H9 (cell line): ENCODE measurements around the gene ERICH2. TPM values are rescaled to one million over a fixed set of nuclear protein-coding genes. Genes with fewer than 3 reads are reported as not detected.

Experiments used
- DNase-seq: peaks from one replicate; pipeline ENCODE4 v3.0.0-alpha.2; 2017
- H2AFZ ChIP-seq: one replicate; pipeline ENCODE4 v1.6.1; 2013; ENCODE audit warnings: mild to moderate bottlenecking, low read length, control low read depth, moderate library complexity
- H2AK5ac ChIP-seq: 2 replicates; pipeline ENCODE4 v1.6.1; 2013; ENCODE audit warnings: low read length, control low read depth, mixed read lengths; ENCODE audit not compliant: insufficient read length
- H2BK120ac ChIP-seq: one replicate; pipeline ENCODE4 v1.6.1; 2013; ENCODE audit warnings: low read depth, mild to moderate bottlenecking, low read length, control low read depth, inconsistent platforms; ENCODE audit not compliant: poor library complexity, severe bottlenecking
- H2BK12ac ChIP-seq: 2 replicates; pipeline ENCODE4 v1.6.1; 2013; ENCODE audit warnings: low read length, control low read depth, mixed read lengths, low read depth; ENCODE audit not compliant: insufficient read length
- H2BK15ac ChIP-seq: 2 replicates; pipeline ENCODE4 v1.6.1; 2013; ENCODE audit warnings: low read depth, low read length, control low read depth
- H2BK20ac ChIP-seq: one replicate; pipeline ENCODE4 v1.6.1; 2013; ENCODE audit warnings: low read depth, mild to moderate bottlenecking, low read length, control low read depth, inconsistent platforms; ENCODE audit not compliant: poor library complexity, severe bottlenecking
- H2BK5ac ChIP-seq: 2 replicates; pipeline ENCODE4 v1.6.1; 2013; ENCODE audit warnings: low read length, control low read depth, mixed read lengths; ENCODE audit not compliant: insufficient read length
- H3K14ac ChIP-seq: 2 replicates; pipeline ENCODE4 v1.6.1; 2013; ENCODE audit warnings: low read length, control low read depth; ENCODE audit not compliant: insufficient read depth
- H3K18ac ChIP-seq: 2 replicates; pipeline ENCODE4 v1.6.1; 2013; ENCODE audit warnings: low read depth, mild to moderate bottlenecking, mixed read lengths, low read length, control low read depth; ENCODE audit not compliant: insufficient read length
- H3K23ac ChIP-seq: 2 replicates; pipeline ENCODE4 v1.6.1; 2013; ENCODE audit warnings: low read length, control low read depth, mixed read lengths, low read depth; ENCODE audit not compliant: insufficient read length
- H3K23me2 ChIP-seq: 2 replicates; pipeline ENCODE4 v1.6.1; 2013; ENCODE audit warnings: low read depth, mild to moderate bottlenecking, mixed read lengths, low read length, control low read depth; ENCODE audit not compliant: insufficient read length, poor library complexity, severe bottlenecking
- H3K27ac ChIP-seq: 2 replicates; pipeline ENCODE4 v1.5.1; 2013; ENCODE audit warnings: low read length, control low read depth, mixed read lengths, low read depth; ENCODE audit not compliant: insufficient read length
- H3K27me3 ChIP-seq: 2 replicates; pipeline ENCODE4 v1.6.1; 2013; ENCODE audit warnings: low read length, control low read depth, inconsistent platforms; ENCODE audit not compliant: insufficient read depth
- H3K4ac ChIP-seq: 2 replicates; pipeline ENCODE4 v1.6.1; 2013; ENCODE audit warnings: low read depth, mild to moderate bottlenecking, control low read depth, inconsistent platforms, low read length, moderate library complexity
- H3K4me1 ChIP-seq: 2 replicates; pipeline ENCODE4 v1.6.1; 2013; ENCODE audit warnings: low read length, control low read depth, inconsistent platforms; ENCODE audit not compliant: insufficient read depth
- H3K4me2 ChIP-seq: 2 replicates; pipeline ENCODE4 v1.6.1; 2013; ENCODE audit warnings: low read length, control low read depth, mixed read lengths; ENCODE audit not compliant: insufficient read length, insufficient read depth
- H3K56ac ChIP-seq: 2 replicates; pipeline ENCODE4 v1.6.1; 2013; ENCODE audit warnings: low read depth, mild to moderate bottlenecking, mixed read lengths, low read length, control low read depth; ENCODE audit not compliant: insufficient read length
- H3K79me1 ChIP-seq: 2 replicates; pipeline ENCODE4 v1.6.1; 2013; ENCODE audit warnings: low read depth, mild to moderate bottlenecking, moderate library complexity, low read length, control low read depth, inconsistent platforms; ENCODE audit not compliant: insufficient read depth, poor library complexity, severe bottlenecking
- H3K79me2 ChIP-seq: 2 replicates; pipeline ENCODE4 v1.6.1; 2013; ENCODE audit warnings: low read length, control low read depth, inconsistent platforms; ENCODE audit not compliant: insufficient read depth
- H3K9ac ChIP-seq: 2 replicates; pipeline ENCODE4 v1.6.1; 2013; ENCODE audit warnings: low read length, control low read depth, mixed read lengths; ENCODE audit not compliant: insufficient read length; ENCODE audit errors: extremely low read depth
- H3K9me3 ChIP-seq: one replicate; pipeline ENCODE4 v1.6.1; 2013; ENCODE audit warnings: low read depth, low read length, inconsistent platforms; ENCODE audit not compliant: control insufficient read depth
- H3T11ph ChIP-seq: one replicate; pipeline ENCODE4 v1.6.1; 2013; ENCODE audit warnings: mild to moderate bottlenecking, low read length, control low read depth, inconsistent platforms
- H4K20me1 ChIP-seq: one replicate; pipeline ENCODE4 v1.6.1; 2013; ENCODE audit not compliant: control insufficient read depth, insufficient read length, insufficient read depth
- H4K5ac ChIP-seq: 2 replicates; pipeline ENCODE4 v1.6.1; 2013; ENCODE audit warnings: low read depth, mild to moderate bottlenecking, mixed read lengths, low read length, control low read depth; ENCODE audit not compliant: insufficient read length
- H4K8ac ChIP-seq: replicated peaks from 2 replicates; pipeline ENCODE4 v1.6.1; 2013; ENCODE audit warnings: low read length, control low read depth, mixed read lengths, low read depth; ENCODE audit not compliant: insufficient read length
- H4K91ac ChIP-seq: 2 replicates; pipeline ENCODE4 v1.6.1; 2013; ENCODE audit warnings: low read depth, mild to moderate bottlenecking, moderate library complexity, mixed read lengths, low read length, control low read depth; ENCODE audit not compliant: insufficient read length
- H3K27ac Mint-ChIP-seq, 3 experiments: 2 replicates in 2 of 3; 3 replicates in 1 of 3; pipeline ENCODE4 v1.8.0; 2020 to 2021; ENCODE audit warnings: mixed read lengths in 3 of 3, mild to moderate bottlenecking in 1 of 3, moderate library complexity in 1 of 3
- H3K27me3 Mint-ChIP-seq: 2 replicates; pipeline ENCODE4 v1.8.0; 2021; ENCODE audit warnings: low read depth, mild to moderate bottlenecking, moderate library complexity, mixed read lengths
- H3K36me3 Mint-ChIP-seq, 3 experiments: 2 replicates in 2 of 3; 3 replicates in 1 of 3; pipeline ENCODE4 v1.8.0; 2020 to 2021; ENCODE audit warnings: low read depth in 3 of 3, mixed read lengths in 3 of 3; ENCODE audit not compliant: insufficient read depth in 1 of 3
- H3K4me1 Mint-ChIP-seq, 2 experiments: 2 replicates each; pipeline ENCODE4 v1.8.0; 2020; ENCODE audit warnings: mixed read lengths in 2 of 2
- H3K4me3 Mint-ChIP-seq, 2 experiments: 2 replicates in 1 of 2; 3 replicates in 1 of 2; pipeline ENCODE4 v1.8.0; 2020 to 2021; ENCODE audit warnings: mild to moderate bottlenecking in 2 of 2, mixed read lengths in 2 of 2, moderate library complexity in 1 of 2
- H3K9me3 Mint-ChIP-seq, 2 experiments: 2 replicates in 1 of 2; 3 replicates in 1 of 2; pipeline ENCODE4 v1.8.0; 2020; ENCODE audit warnings: mild to moderate bottlenecking in 2 of 2, mixed read lengths in 2 of 2, moderate library complexity in 1 of 2
- WGBS: extraction: QIAGEN DNeasy Blood & Tissue Kit; methylation state at CpG from one replicate; pipeline ENCODE4 v1.1.7; 2013; ENCODE audit warnings: missing lambda C conversion rate, low lambda C conversion rate, mixed read lengths; ENCODE audit not compliant: insufficient read length; ENCODE audit errors: extremely low coverage; 5-methylcytosine and 5-hydroxymethylcytosine counted together
- total RNA-seq: library from RNA; stranded (reverse); gene quantifications from 2 replicates; pipeline ENCODE4 v1.2.1, GENCODE V29; 2021
- TF ChIP-seq, protein P1 (sequence below): fragments of 200-600 bp; sonication (generic); conservative IDR thresholded peaks from 3 replicates; pipeline ENCODE4 v1.8.0; 2021; ENCODE audit warnings: antibody characterized with exemption, mild to moderate bottlenecking

ERICH2 gene
- total RNA-seq, 1 experiment from 2014 or later: 1.2 TPM

DNA sequence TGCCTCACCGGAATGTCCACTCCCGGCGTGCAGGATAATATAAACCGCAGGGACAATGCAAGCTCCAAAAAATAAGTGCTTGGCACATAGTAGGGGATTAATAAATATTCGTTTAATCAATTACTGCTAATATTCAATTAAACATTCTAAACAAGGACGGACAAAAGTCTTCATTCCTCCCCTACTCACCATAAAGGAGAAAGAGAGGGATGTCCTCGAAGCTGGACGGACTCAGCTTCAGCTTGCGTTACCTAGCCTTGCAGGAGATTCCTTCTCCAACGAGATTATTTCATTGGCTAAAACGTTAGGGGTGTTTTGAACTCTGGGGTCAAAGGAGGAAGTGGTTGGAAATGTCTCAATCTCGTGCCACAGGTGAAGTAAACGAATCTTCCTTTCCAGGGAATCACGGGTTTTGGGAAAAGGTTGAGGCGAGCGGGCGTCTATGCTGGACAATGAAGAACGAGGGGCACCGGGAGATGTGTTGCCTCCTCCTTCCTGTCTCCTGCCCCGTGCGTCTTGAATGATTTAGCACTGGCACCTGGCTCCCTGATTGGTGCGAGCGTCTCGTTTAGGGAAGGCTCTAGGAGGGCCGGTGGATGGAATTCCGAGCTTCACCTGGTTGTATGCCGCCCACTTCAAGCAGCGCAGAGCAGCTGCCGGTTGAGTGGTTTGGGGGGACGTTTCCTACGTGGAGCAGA, 44.5 kb downstream of the ERICH2 start:
- H3K4me2 ChIP-seq: peak overlapping the region; percentile 70
- Mint-ChIP-seq H3K27me3 (peaks cover 71% of the 10 kb centered on the region), H3K4me3 (peak overlapping the region; percentile 63 to 82), H3K9me3 (peaks cover 3 to 4% of the 10 kb centered on the region in 2 experiments; a peak in 1 of 5 replicates), H3K36me3 (no peaks in the 10 kb centered on the region; a peak in 1 of 7 replicates), H3K27ac (peak overlapping the region in 1 of 3 experiments; percentile 85; a peak in 1 of 7 replicates), H3K4me1 (peaks cover 45 to 49% of the 10 kb centered on the region in 2 experiments)
- no peak overlapping the region for H3K18ac ChIP-seq
- peak; percentile 80 for DNase-seq
- WGBS: no CpG with 5 or more reads among the region's 31 CpGs
- no peak overlapping the region for H2BK20ac ChIP-seq
- H2BK15ac ChIP-seq: no peak overlapping the region
- no peak overlapping the region for H3K9ac ChIP-seq
- H3K79me2 ChIP-seq: no peaks in the 10 kb centered on the region
- no peak overlapping the region for H3K14ac ChIP-seq
- no peak overlapping the region for H4K5ac ChIP-seq
- no peak overlapping the region for H2BK12ac ChIP-seq
- no peak overlapping the region for H2BK120ac ChIP-seq
- peaks cover 2% of the 10 kb centered on the region for H4K20me1 ChIP-seq
- no peak overlapping the region for H4K8ac ChIP-seq
- no peak overlapping the region for H2BK5ac ChIP-seq
- no peak overlapping the region for H4K91ac ChIP-seq
- H3K9me3 ChIP-seq: no peaks in the 10 kb centered on the region
- no peak overlapping the region for H3K23ac ChIP-seq
- TF ChIP-seq, protein P1, sequence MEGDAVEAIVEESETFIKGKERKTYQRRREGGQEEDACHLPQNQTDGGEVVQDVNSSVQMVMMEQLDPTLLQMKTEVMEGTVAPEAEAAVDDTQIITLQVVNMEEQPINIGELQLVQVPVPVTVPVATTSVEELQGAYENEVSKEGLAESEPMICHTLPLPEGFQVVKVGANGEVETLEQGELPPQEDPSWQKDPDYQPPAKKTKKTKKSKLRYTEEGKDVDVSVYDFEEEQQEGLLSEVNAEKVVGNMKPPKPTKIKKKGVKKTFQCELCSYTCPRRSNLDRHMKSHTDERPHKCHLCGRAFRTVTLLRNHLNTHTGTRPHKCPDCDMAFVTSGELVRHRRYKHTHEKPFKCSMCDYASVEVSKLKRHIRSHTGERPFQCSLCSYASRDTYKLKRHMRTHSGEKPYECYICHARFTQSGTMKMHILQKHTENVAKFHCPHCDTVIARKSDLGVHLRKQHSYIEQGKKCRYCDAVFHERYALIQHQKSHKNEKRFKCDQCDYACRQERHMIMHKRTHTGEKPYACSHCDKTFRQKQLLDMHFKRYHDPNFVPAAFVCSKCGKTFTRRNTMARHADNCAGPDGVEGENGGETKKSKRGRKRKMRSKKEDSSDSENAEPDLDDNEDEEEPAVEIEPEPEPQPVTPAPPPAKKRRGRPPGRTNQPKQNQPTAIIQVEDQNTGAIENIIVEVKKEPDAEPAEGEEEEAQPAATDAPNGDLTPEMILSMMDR: no peak
- H3K23me2 ChIP-seq: peaks cover 48% of the 10 kb centered on the region
- no peak overlapping the region for H2AK5ac ChIP-seq
- H3K79me1 ChIP-seq: no peaks in the 10 kb centered on the region
- no peak overlapping the region for H3K27ac ChIP-seq
- no peak overlapping the region for H3K56ac ChIP-seq
- H3K4ac ChIP-seq: no peak overlapping the region
- H3K4me1 ChIP-seq: no peaks in the 10 kb centered on the region; the same call in 1 of the 2 replicates
- no peak overlapping the region for H2AFZ ChIP-seq
- H3K27me3 ChIP-seq: peaks cover 55% of the 10 kb centered on the region
- no peak overlapping the region for H3T11ph ChIP-seq
